ENCODE data around the gene PPFIA2.

Gene PPFIA2

GRCh38 chr12:81759190-81760051, at the start of gene PPFIA2:
TSS of gene PPFIA2 (minus strand) at chr12:81759350.
- DNase-seq: peak; percentile 3

- DNase-seq: no peak
Measured at GRCh38 chr12:81800298-81801148, 41.4 kb upstream of the PPFIA2 start.

GRCh38 chr12:81798294-81798693, 39.1 kb upstream of the PPFIA2 start:
- DNase-seq: no peak

- no peak for DNase-seq
Measured at GRCh38 chr12:81797100-81797499, 38.0 kb upstream of the PPFIA2 start.

GRCh38 chr12:81792666-81793065, 33.5 kb upstream of the PPFIA2 start:
- DNase-seq: no peak

GRCh38 chr12:81779216-81779615, 20.1 kb upstream of the PPFIA2 start:
- DNase-seq: no peak

GRCh38 chr12:81778719-81779118, 19.6 kb upstream of the PPFIA2 start:
- DNase-seq: no peak

GRCh38 chr12:81758421-81759189, 545 bp downstream of the PPFIA2 start:
- no peak for DNase-seq

GRCh38 chr12:81757731-81758365, 1.3 kb downstream of the PPFIA2 start:
- DNase-seq: no peak

- DNase-seq: no peak
Measured at GRCh38 chr12:81729781-81730180, 29.4 kb downstream of the PPFIA2 start.

- no peak for DNase-seq
Measured at GRCh38 chr12:81727391-81727790, 31.8 kb downstream of the PPFIA2 start.

- no peak for DNase-seq
Measured at GRCh38 chr12:81726634-81727033, 32.5 kb downstream of the PPFIA2 start.

- DNase-seq: no peak
Measured at GRCh38 chr12:81723361-81723760, 35.8 kb downstream of the PPFIA2 start.

GRCh38 chr12:81722004-81722403, 37.1 kb downstream of the PPFIA2 start:
- no peak for DNase-seq

GRCh38 chr12:81718616-81719015, 40.5 kb downstream of the PPFIA2 start:
- DNase-seq: no peak

- DNase-seq: no peak
Measured at GRCh38 chr12:81712536-81712935, 46.6 kb downstream of the PPFIA2 start.

- DNase-seq: no peak
Measured at GRCh38 chr12:81705586-81705985, 53.6 kb downstream of the PPFIA2 start.

- no peak for DNase-seq
Measured at GRCh38 chr12:81699551-81699950, 59.6 kb downstream of the PPFIA2 start.

GRCh38 chr12:81692008-81692407, 67.1 kb downstream of the PPFIA2 start:
- no peak for DNase-seq

- no peak for DNase-seq
Measured at GRCh38 chr12:81683881-81684280, 75.3 kb downstream of the PPFIA2 start.

GRCh38 chr12:81679614-81680013, 79.5 kb downstream of the PPFIA2 start:
- no peak for DNase-seq

GRCh38 chr12:81670759-81671158, 88.4 kb downstream of the PPFIA2 start:
- no peak for DNase-seq

- DNase-seq: no peak
Measured at GRCh38 chr12:81668475-81668874, 90.7 kb downstream of the PPFIA2 start.

Data from CD4-positive, alpha-beta T cell treated with Interleukin-21 for 1 hour (primary cell).